Right lobe of liver (tissue), 4 donors: ENCODE data around the gene MINK1.

Source experiments
- POLR2A ChIP-seq: fragments of 450-650 bp; IDR thresholded peaks from one replicate; pipeline ENCODE4 v1.6.1; 2017; ENCODE audit warnings: antibody characterized with exemption, mild to moderate bottlenecking
- TF ChIP-seq, protein P1 (sequence below), 4 donors: fragments of 200-600 bp in 3 of 4; fragments of 450-650 bp in 1 of 4; IDR thresholded peaks; one replicate each; pipeline versions ENCODE4 v1.5.1 to v1.8.0; 2016 to 2022; ENCODE audit warnings: antibody characterized with exemption in 4 of 4, mild to moderate bottlenecking in 2 of 4
- donor health status: DM: no; HTN: no; CAD: no.
- donor health status: DM: no; HTN: no; CAD: no.
- donor health status: DM: no; HTN: yes; CAD: no.

GRCh38 chr17:4940555-4941318 is 107.6 kb downstream of the MINK1 start:
- TF ChIP-seq, protein P1, sequence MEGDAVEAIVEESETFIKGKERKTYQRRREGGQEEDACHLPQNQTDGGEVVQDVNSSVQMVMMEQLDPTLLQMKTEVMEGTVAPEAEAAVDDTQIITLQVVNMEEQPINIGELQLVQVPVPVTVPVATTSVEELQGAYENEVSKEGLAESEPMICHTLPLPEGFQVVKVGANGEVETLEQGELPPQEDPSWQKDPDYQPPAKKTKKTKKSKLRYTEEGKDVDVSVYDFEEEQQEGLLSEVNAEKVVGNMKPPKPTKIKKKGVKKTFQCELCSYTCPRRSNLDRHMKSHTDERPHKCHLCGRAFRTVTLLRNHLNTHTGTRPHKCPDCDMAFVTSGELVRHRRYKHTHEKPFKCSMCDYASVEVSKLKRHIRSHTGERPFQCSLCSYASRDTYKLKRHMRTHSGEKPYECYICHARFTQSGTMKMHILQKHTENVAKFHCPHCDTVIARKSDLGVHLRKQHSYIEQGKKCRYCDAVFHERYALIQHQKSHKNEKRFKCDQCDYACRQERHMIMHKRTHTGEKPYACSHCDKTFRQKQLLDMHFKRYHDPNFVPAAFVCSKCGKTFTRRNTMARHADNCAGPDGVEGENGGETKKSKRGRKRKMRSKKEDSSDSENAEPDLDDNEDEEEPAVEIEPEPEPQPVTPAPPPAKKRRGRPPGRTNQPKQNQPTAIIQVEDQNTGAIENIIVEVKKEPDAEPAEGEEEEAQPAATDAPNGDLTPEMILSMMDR (IDR thresholded peaks at IDR 0.05): no peak
- no peak for TF ChIP-seq POLR2A
